Activated gamma-delta T cell (primary cell): ENCODE measurements around the gene BCL11A.
"Not testable (repeated sequence)": the region's sequence is repeated elsewhere in the genome, so short reads cannot be mapped to it uniquely, and the experiment has no call there.

ENCODE experiments used
- DNase-seq: peaks from one replicate; lab custom pipeline; 2025; lab: John Stamatoyannopoulos, UW

BCL11A gene

DNA sequence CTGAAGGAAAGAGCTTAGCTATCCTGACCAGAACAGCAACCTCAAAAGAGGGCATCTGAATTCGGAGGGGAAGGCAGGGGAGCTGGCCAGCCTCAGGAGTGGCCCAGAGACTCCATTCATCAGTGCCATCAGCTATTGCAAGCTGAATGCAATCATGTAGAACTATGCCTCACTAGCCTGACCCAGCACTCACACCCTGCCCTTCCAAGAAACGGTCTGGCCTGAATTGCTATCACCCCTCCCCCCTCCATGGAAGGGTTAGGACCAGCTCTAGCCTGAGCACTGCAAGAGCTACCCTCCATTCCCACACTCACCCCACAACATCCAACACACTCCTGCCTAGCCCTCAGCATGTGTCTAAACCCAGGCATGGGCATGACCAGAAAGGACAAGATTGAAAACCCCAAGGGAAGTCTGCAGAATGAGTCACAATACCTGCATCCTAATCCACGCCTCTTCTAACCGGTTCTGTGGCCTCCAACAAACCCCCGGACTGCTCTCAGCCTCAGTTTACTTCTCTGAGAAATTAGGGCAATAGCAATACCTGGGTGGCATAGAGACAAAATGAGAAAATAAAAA is 120.3 kb downstream of the BCL11A start:
- no peak for DNase-seq

DNA sequence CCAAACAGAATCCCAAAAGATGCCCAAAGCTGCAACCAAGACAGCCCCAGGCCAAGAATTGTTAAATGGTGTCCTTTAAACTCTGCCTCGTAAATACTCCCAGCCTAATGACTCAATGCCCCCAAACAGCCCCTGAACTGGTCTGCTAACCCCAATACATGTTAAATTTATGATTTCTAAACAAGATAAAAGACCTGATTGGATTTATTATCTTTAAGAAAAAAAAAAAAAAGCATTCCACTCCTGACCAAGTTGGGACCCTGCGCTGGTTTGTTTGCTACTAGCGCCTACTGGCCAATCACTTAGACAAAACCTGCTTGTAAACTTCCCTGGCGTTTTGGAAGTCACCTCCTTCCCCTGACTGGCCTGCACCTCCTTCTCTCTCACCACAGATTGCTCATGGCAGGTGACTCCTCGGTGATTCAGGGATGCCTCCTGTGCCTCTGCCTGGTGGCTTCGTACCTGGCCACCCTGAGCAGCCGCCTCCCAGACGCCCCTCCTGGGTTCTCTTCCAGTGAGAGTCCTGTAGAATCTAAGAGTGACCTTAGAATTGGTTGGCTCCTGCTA is 121.3 kb downstream of the BCL11A start:
- no peak for DNase-seq

DNA sequence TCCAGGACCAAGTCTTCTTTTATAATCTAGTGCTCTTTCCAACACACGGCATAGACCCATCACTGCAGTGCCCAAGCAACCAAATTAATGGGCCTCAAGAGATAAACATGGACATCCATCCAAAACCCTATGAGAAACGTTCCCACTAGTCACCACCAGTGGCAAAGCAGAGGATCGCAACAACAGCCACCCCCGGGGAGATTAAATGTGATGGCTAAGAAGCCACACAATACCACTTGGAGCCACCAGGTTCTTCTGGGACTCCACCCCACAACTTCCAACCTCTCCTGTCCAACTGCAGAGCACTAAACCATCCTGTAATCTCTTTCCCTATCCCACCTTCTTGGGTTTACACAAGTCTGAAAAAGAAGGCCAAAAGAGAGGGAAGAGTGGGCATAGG is 123.8 kb downstream of the BCL11A start:
- no peak for DNase-seq

DNA sequence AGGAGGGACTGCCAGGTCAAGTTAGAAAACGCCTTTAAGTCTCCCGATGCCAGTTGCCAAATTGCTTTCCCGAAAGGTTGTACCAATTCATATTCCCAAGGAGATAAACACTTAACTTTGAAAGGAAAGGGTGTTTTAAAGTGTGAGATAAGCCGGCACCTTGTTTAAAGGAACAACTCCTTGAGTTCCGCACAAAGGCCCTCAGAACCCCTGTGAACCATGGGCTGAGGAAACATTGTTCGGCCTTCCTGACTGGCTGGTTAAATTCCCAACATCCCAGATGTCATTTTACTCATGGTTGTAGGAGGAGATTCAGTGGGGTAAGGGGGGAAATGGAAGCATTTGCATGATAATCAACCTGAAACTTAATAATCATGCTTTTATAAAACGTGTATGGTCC is 126.6 kb downstream of the BCL11A start:
- DNase-seq, result no peak

- DNase-seq, result no peak
Measured at GRCh38 chr2:60426341-60426740, 127.1 kb downstream of the BCL11A start.

GRCh38 chr2:60424233-60424632 is 129.2 kb downstream of the BCL11A start:
- DNase-seq, result no peak

GRCh38 chr2:60423505-60423904 is 129.9 kb downstream of the BCL11A start:
- no peak for DNase-seq

DNA sequence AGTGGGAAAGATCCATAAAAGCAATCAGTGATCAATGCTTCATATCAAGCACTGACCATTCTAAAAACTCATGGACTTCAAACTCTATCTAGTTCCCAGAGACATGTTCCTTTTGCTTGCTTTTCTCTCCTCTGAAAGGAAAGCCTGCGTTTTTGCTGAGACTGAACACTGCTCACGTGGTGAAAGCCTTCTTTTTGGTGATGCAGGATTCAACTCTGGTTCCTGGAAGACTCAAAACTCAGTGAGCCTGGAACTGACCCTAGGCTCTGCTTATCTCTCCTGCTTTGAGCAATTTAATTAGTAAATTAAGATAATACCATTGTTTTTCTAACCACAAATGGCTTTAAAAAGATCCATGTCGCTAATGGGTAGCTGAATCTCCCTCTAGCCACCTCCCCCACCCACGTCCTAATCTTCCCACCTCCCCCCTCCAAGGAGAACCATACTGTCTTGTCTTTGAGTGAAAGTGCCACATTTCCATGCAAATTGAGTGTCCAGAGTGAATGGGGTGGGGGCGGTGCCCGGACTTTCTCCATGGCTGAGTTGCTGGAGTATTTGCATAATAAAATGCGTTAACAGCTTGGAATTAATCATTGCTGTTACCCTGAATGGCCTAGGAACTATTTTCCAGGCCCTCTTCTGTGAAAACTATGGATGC is 130.5 kb downstream of the BCL11A start:
- no peak for DNase-seq

DNA sequence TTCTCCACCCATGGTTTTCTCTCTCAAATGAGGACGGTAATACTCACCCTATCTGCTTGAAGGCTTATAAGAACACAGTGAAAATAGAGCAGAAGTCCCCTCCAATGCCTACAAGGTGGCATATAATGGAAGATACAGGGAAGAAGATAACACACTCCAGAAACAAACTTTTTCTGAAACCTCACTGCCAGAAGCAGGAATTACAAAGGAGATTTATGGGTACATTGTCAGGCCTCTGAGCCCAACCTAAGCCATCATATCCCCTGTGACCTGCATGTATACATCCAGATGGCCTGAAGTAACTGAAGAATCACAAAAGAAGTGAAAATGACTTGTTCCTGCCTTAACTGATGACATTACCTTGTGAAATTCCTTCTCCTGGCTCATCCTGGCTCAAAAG is 136.2 kb downstream of the BCL11A start:
- not testable (repeated sequence) for DNase-seq

- DNase-seq, result no peak
Measured at GRCh38 chr2:60416221-60417008, 137.0 kb downstream of the BCL11A start.

- DNase-seq, result no peak
Measured at GRCh38 chr2:60415814-60416213, 137.6 kb downstream of the BCL11A start.

- no peak for DNase-seq
Measured at GRCh38 chr2:60414495-60415138, 138.8 kb downstream of the BCL11A start.

- DNase-seq, result no peak
Measured at GRCh38 chr2:60413814-60414168, 139.7 kb downstream of the BCL11A start.

GRCh38 chr2:60413069-60413813 is 140.2 kb downstream of the BCL11A start:
- DNase-seq, result no peak

DNA sequence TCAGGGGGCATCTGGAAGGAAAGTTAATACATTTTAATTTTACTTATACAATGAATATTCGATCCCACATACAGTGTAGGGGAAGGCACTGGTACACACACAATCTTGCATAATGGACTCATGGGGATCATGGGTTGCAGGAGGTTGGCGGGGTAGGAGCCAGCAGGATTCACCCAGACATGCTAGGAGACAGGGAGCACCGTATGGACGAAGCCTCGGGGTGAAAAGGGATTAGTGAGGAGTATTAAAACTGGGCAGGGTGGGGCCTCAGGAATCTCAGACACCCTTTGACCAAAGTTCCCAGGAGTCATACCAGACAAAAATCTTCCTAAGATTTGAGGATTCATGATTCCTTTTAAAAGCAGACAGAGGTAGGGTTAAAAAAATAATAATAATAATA is 140.8 kb downstream of the BCL11A start:
- DNase-seq, result no peak

GRCh38 chr2:60412027-60412426 is 141.4 kb downstream of the BCL11A start:
- no peak for DNase-seq

GRCh38 chr2:60411295-60411694 is 142.2 kb downstream of the BCL11A start:
- DNase-seq, result no peak

GRCh38 chr2:60410456-60411146 is 142.9 kb downstream of the BCL11A start:
- DNase-seq, result no peak

DNA sequence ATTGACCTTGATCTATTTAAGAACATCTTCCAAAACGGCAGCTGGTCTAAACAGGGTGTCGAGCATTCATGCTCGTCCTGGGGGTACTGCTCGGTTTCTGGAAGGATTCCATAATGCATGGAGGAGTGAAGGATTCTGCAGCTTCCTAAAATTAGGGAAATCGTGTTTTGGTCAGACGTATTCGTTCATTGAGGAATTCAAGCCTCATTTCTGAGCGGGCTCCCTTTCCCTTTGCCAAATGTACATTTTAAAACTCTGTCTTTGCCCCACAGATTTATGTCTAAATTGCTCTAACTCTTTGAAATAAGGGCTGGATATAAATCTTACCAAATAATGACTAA is 144.0 kb downstream of the BCL11A start:
- DNase-seq, result no peak

GRCh38 chr2:60408811-60409530 is 144.5 kb downstream of the BCL11A start:
- no peak for DNase-seq

DNA sequence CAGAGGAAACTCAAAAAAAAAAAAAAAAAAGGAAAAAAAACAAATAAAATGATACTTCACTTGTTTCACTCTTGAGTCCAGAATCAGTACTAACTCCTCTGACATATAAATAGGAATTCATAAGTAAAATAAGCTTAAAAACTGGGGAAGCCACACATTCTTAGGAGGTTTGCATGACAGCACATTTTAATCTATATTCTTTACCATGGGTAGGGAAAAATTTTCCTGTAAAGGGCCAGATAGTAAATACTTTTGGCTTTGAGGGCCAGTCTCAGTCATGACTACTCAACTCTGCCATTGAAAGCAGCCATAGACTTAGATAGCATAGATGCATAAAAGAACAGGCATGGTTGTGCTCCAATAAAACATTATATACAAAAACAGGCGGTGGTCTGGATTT is 145.2 kb downstream of the BCL11A start:
- DNase-seq, result no peak
